EH (cell line): ENCODE results near the gene KLHL6.
A peak's percentile ranks its signal among the peaks of the same experiment; 100 is the strongest.
"Not testable (repeated sequence)": the region's sequence is repeated elsewhere in the genome, so short reads cannot be mapped to it uniquely, and the experiment has no call there.

Source experiments
- DNase-seq: peaks from one replicate; pipeline ENCODE4 v3.0.0-alpha.2; 2015; ENCODE audit warnings: low read depth

KLHL6 gene

DNA sequence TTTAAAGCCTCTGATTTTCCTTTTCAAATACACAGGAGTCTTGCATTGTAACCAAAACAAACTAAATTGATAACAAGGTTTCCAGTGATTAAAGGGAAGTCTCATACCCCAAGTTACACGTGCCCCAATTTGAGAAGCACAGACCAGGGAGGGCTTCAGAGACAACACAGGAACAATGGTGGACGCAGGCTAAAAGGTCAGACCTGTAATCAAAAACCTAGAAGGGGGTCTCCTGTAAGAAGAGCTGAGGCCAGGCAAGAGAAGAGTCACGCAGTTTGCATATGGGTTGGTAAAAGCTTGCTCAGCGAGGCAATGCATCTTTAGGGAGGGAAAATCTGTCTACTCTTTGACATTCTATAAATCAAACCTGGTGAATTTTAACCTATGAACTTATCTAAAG, 68.5 kb downstream of the KLHL6 start:
- no peak for DNase-seq

DNA sequence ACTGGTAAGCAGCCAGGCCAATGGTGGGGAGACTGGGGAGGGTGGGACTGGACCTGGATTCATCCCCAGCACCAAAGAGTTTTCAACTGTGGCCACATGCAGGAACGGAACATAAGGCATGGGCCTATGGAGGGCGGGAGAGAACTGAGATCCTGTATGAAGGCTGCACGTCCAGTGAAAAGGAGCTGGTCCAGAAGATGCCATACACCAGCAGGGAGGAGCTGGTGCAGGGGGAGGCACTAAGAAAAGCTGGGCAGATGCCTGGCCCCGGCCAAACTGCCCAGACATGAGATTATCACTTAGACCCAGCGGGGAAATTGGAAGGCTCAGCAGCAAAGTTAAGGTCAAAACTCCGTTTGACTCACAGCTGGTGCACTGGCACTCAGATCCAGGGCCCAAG, 69.0 kb downstream of the KLHL6 start:
- no peak for DNase-seq

DNA sequence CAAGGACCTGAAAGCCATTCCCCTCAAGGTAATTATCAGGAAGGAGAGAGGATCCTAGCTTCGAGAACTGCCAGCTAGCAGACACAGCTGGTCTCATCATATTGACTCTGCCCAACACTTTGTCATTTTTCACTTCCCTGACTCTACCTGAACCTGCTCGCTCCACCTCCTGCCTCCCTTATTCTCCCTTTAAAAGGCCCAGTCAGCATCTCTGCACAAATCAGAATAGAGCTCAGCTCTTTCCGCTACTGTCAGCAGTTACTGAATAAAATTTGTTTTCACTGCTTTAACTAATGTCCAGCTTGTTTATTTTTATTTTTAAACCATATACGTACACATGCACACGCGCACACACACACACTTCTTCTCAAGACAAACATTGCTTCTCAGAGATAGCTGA, 69.9 kb downstream of the KLHL6 start:
- DNase-seq = no peak

DNA sequence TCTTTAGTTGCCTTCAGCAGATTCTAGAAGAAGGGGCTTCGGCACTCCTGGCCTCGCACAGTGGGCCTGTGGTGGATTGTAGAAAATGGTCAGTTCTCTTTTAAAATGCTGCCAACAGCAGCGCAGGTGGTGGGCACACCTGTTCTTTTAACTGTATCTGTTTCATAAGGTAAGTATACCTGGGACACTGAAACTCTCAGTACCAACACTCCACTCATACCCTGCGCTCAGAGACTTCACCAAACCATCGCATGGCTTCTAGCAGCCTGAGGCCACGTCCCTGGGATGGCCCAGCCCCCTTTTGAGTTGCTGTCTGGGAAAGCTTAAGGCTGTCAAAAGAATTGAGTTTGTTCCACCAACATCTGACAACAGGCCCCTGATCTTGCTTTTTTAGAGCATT, 70.4 kb downstream of the KLHL6 start:
- no peak for DNase-seq

DNA sequence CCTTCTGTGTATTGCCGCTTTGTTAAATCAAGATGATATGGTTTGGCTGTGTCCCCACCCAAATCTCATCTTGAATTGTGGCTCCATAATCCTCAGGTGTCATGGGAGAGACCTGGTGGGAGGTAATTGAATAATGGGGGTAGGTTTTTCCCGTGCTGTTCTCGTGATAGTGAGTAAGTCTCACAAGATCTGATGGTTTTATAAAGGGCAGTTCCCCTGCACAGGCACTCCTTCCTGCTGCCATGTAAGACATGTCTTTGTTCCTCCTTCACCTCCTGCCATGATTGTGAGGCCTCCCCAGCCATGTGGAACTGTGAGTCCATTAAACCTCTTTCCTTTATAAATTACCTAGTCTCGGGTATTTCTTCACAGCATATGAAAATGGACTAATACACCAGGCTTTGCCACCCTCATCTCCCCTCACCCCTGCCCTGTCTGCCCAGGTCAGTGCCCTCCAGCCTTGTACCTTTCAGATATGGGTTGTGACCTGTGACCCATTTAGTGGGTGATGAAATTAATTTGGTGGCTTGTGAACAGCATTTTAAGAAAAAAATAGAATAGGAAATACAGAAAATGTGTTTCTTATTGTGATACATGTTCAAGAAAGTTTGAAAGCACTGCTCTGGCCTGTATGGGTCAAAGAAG, 71.0 kb downstream of the KLHL6 start:
- no peak for DNase-seq

DNA sequence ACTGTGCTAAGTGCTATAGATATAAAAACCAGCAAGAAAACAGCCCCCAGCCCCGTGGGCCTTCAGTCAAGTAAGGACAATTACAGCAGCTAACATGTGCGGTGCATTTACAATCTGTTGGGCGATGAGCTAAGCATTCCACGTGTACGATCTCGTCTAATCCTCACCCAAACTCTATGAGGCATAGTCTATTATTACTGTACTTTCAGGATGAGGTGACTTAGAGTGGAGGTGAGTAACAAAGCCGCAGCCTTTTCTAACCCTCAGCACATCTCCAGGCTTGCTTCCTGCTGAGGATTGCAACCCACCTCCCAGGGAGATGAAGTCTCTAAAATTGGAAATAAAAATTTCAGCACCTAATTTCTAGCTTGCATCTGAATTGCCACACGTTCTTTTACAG, 73.9 kb downstream of the KLHL6 start:
- no peak for DNase-seq

DNA sequence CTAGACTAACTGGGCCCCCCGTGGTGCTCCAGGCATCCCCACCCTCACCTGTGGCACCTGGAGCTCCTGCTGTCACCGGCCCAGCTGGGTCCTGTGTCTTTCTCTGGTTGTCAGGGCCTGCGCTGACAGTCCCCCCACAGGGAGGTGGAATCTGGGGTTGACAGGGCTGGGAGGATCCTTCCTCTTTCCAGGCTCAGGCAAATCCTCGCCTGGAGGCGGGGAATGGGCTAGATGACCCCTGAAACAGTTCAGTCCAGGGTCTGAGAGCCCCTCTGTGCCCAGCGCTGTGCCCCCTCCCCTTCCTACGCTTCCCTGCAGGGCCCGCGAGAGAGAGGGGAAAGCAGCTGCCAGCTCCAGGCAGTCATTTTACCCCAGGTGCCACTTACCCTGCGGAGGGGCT, 77.0 kb downstream of the KLHL6 start:
- DNase-seq = no peak

DNA sequence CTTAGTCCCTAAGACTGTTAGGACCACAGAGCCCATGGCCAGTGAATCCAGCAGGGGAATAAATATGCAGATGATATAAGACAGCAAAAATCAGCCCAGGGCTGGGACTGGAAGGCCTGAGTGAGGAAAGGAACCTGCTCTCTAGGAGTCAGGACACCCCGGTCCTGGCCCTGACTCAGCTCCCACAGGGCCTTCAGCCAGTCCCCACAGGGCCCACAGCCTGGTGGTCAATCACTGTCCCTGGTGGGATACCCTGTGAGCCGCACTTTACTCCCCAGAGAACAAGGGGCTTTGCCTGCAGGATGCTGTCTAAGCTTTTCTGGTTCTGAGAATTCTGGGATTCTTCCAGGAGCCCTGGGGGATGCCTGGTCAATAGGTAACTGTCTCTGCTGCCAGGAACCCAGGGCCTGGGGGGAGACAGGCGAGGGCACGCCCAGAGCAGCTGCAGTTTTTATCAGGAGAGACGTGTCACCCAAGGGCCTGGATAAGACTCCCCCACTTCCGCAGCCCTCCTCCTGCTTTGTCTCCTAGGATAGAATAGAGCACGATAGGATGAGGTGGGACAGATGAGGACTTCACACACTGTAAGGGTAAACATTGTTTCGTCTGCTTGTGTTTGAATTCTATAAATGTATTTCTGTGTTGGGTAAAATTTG, 77.6 kb downstream of the KLHL6 start:
- DNase-seq = no peak

DNA sequence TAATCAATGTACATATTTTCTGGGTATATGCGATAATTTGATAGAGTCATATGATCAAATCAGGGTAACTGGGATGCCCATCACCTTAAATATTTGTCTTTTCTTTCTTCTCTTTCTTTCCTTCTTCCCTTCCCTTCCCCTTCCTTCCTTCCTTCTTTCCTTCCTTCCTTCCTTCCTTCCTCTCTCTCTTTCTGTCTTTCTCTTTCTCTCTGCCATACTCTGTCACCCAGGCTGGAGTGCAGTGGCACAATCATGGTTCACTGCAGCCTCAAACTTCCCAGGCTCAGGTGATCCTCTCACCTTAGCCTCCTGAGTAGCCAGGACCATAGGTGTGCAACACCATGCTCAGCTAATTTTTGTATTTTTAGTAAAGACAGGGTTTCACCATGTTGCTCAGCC, 79.7 kb downstream of the KLHL6 start:
- DNase-seq = not testable (repeated sequence)

DNA sequence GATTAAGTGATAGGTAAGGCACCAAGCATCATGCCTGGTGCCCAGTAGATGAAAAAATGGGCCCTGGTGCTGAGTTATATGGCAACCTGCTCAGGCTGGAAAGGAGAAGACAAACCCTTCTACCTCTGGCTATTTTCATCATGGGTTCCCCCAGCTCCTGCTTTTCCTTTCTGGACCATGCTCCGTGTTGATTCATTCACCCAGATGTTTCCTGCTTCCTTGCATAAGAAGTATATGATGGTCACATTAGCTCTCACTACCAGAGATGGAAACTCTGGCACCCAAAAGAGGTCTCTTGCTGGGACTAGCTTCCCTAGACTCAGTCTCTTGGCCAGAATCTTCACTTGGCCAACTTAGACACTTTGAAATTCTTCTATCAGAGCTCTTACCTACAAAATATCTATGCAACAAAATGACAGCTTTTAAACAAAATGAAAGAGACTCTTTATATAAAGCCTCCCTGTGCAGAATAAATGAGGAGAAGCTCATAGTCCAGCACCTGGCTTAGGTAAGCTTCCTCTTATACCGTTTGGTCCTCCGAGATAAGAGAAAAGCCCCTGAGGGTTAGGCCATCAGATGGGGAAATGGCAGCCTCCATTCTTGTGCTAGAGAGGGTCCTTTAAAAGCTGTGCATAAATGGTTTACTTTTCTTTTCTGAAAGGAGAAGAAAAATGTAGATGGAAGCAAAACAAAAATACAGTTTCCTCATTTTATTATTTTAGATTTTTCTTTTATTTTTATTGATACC, 80.3 kb downstream of the KLHL6 start:
- no peak for DNase-seq

DNA sequence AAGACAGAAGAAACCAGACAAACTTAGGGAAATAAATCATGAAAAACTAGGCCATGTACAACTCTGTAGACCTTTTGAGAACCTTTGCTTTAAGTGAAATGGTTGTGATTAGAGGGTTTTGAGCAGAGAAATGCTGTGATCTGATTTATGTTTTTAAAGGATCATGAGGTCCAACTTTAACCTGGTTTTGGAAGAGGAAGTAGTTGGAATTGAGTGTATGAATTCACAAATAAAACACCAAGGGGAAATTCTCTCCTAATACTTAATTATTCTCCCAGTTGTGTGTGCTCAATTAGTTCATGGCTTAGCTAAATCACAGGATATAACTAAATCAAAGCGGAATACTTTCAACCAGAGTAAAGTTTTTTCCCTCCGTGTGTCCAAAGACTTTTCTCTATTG, 81.5 kb downstream of the KLHL6 start:
- DNase-seq = no peak

DNA sequence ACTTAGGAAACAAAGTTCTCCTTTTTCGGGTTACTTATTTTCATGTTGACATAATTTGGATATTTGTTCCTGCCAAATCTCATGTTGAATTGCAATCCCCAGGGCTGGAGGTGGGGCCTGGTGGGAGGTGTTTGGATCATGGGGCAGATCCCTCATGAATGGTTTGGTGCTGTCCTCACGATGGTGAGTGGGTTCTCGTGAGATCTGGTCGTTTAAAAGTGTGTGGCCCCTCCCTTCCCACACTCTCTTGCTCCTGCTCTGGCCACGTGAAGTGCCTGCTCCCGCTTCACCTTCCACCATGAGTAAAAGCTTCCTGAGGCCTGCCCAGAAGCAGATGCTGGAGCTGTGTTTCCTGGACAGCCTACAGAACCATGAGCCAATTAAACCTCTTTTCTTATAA, 83.4 kb downstream of the KLHL6 start:
- DNase-seq = no peak

DNA sequence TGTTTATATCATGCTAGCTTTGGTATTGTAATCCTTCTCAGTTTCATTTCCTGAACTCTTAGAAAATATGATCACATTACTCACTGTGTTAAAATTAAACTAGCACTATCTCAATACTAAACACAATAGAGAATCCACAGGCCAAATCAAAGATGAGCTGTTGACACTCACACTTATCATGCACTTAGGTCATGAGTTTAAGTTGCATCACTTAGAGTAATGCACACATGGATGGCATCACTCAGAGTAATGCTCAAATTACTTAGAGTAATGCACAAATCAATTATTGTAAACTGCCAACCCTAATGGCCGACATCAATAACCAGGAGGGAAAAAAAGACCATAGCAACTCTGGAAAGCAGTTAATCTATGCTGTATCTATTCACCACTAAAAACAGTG, 87.1 kb downstream of the KLHL6 start:
- DNase-seq = no peak

DNA sequence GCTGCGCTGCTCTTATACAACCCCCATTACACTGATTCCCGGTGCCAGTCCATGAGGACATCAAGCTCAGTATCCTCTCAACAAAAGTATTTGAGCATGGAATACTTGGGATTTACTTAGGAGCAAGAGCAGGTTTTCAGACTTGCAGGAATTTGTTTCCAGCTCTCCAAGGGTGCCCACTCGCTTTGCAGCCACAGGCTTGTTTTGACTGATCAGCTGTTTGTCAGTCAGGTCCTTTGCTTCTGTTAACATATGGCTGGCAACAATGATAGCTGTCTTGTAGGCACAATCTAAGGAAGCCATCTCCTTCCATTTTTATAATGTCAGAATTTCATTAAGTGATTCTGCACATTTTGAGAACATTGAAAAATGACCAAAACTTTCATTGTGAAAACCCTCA, 88.9 kb downstream of the KLHL6 start:
- DNase-seq = no peak

DNA sequence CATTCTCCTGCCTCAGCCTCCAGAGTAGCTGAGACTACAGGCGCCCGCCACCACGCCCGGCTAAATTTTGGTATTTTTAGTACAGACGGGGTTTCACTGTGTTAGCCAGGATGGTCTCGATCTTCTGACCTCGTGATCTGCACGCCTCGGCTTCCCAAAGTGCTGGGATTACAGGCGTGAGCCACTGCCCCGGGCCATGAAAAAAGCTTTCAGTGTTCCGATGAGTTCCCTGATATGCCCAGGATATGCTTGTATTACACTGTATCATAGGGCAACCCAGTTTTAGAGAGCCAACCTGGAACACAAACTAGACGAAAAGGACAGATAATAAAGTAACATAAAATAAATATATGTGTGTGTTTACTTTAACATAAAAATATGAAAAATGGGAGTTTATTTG, 89.8 kb downstream of the KLHL6 start:
- not testable (repeated sequence) for DNase-seq

DNA sequence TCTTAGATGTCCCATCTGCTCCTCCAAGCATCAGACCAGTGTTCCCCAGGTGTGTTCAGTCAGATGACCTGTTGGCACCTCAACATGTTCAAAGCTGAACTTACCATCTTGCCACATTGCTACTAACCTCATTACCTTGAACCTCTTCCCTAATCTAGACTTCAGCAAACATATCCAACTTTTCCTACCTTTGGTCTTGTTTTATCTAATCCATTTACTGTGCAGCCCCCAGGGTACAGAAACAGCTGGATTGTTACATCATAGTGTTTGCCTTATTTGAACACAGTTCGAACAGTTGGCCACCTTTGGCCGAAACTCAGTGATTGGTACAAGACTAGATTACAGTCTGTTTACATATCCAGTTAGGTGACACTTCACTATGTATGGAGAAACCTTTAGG, 91.0 kb downstream of the KLHL6 start:
- no peak for DNase-seq

DNA sequence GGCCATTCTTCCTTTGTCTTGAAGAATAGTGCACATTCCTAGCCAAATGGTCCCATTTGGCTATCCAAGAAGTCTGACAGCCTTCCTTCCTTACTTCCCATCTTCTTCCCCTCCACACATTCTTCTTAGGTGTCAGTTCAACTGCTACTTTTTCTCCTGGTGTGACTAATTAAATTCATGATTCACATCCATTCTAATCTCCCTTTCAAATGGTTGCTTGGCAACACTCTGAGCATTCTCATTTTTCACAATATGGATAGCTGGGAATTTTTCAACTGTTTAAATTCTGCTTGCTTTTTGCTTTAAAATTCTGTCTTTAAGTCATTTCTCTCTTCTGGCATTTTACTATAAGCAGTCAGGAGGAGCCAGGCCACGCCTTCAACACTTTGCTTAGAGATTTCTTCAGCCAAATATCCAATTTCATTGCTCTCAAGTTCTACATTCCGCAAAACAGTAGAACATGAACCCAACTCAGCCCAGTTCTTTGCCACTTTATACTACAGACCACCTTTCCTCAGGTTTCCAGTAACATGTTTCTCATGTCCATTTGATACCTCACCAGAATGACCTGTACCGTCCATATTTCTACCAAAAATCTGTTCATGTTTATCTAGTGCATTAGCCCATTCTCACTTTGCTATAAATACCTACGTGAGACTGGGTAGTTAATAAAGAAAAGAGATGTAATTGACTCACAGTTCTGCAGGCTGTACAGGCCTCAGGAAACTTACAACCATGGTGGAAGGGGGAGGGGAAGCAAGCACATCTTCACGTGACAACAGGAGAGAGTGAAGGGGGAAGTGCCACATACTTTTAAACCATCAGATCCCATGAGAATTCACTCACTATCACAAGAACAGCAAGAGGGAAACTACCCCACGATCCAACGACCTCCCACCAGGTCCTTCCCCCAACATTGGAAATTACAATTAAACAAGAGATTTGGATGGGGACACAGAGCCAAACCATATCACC, 95.1 kb downstream of the KLHL6 start:
- DNase-seq = no peak

DNA sequence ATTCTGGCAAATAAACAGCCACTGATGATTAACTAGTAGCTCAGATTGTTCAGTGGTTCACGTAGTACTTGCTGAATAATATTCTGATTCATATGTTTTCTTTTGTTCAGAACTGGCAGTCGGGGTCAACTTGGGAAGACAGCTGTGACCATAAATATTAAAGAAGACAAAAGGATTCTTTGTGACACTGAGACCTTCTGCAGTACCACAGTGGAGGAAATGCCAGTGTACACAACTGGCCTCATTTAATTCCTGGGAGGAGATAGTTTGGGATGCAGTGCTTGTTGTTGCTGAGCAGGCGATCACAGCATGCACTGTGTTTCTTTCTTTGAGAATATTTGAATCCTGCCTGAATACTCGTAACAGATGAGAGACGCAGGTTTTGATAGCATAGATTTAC, 100.4 kb downstream of the KLHL6 start:
- DNase-seq = peak; percentile 63

DNA sequence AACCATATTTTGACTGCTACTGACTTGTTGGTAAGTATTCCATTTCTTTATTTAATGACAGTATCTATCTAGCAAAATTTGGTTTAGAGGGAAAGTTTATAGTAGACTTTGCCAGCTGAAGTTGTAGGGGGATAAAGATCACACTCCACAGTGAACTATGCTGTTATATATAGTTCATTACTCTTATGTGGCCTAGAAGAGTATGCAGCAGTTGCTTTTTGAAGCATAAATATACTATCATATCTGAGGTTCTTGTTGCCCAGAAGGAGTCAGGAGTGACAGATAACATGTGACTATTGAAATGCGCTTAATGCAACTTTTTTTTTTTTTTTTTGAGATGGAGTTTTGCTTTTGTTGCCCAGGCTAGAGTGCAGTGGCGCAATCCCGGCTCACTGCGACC, 101.4 kb downstream of the KLHL6 start:
- no peak for DNase-seq

DNA sequence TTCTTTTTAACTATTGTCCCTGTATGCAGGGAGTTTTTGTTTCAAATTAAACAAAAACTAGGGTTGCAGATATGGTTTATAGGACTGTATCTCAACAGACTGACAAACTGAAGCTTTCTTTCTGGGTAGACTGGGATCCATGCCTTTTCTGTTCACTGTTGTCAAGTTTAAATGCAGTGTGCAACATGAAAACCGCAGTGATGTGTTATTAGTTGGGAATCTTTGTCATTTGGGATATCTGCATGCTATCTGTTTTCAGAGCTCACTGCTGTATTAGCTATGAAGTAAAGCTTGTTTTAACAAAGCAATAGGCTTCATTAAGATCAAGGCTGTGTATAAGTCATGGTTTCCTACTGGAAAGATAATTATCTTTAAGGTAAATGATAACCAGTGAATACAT, 105.7 kb downstream of the KLHL6 start:
- peak; percentile 64 for DNase-seq

DNA sequence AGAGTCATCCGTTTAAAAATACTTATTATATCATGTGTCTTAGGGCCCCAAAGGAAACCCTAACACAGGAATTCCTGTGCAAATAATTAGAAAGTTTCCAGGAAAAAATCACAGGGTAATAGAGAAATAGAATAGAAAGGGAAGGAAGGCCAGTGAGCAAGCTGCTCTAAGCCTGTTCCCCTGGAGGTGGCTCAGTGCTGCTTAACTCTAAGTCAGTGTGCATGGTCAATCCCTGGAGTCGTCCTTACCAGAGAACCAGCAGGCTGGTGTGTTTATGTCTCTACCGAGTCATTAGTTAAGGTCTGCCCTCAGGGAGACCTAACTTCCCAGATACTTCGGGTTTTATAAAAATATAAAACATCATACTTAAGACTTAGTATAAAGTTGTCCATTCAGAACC, 106.1 kb downstream of the KLHL6 start:
- peak; percentile 58 for DNase-seq

DNA sequence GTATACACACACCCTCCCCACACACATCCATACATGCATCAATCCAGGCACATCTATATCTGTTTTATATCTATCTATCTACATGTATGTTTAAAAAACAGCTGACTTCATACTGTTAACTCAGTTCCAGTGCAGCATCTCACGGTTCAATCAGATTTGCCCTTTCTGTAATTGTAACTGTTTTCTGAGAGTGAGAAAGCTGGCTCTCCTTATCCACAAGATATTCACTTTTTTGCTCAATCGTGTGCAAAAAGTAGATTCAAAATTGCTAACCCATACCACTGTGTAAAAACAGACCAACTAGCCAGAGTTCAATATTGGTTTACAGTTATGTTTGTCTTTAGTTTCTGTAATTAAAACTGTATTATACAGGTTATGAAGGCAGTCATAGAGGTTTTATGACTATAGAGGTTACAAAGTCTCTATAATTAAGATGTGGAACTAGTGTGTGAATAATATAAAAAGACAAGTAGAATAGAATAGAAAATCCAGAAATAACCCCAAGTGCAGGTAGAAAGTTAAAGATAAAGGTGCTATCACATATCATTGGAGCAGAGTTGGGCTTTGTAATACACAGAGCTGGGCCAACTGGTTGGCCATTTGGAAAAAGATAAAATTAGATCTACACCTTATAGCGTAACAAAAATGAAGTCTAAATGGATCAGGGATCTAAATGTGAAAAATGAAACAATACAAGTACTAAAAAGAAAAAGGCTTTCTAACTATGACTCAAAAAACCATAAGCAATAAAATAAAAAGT, 107.0 kb downstream of the KLHL6 start:
- no peak for DNase-seq
